Skin of body (tissue), 2 donors: ENCODE data around the gene ADRA1B. TPM values are rescaled to one million over a fixed set of nuclear protein-coding genes. Genes with fewer than 3 reads are reported as not detected.
"Not testable (repeated sequence)": the region's sequence is repeated elsewhere in the genome, so short reads cannot be mapped to it uniquely, and the experiment has no call there.

Source experiments
- DNase-seq: peaks from one replicate; lab custom pipeline; 2025; lab: John Stamatoyannopoulos, UW
- total RNA-seq: library from RNA; depleted of rRNA; stranded (reverse); fragments of >200 nt; gene quantifications from one replicate; pipeline ENCODE4 v1.2.3, GENCODE V29; 2014

ADRA1B gene
- total RNA-seq, 1 donor from 2014 or later: 0.79 TPM

GRCh38 chr5:159965838-159966128 lies 49.5 kb downstream of the ADRA1B start:
- DNase-seq: not testable (repeated sequence)

GRCh38 chr5:159969966-159970365 lies 53.7 kb downstream of the ADRA1B start:
- DNase-seq: no peak

GRCh38 chr5:159971038-159971437 lies 54.8 kb downstream of the ADRA1B start:
- DNase-seq: no peak

GRCh38 chr5:159971514-159971913 lies 55.2 kb downstream of the ADRA1B start:
- DNase-seq: no peak

GRCh38 chr5:159971931-159972461 lies 55.7 kb downstream of the ADRA1B start:
- no peak for DNase-seq

GRCh38 chr5:159972538-159973362 lies 56.5 kb downstream of the ADRA1B start:
- DNase-seq: no peak

GRCh38 chr5:159975462-159976019 lies 59.3 kb downstream of the ADRA1B start:
- no peak for DNase-seq

GRCh38 chr5:159976921-159977320 lies 60.6 kb downstream of the ADRA1B start:
- DNase-seq: no peak

- no peak for DNase-seq
Observed at GRCh38 chr5:159978358-159978757, 62.1 kb downstream of the ADRA1B start.

- DNase-seq: no peak
Observed at GRCh38 chr5:159982421-159983173, 66.3 kb downstream of the ADRA1B start.

GRCh38 chr5:159987031-159987674 lies 70.9 kb downstream of the ADRA1B start:
- DNase-seq: peak; percentile 6

GRCh38 chr5:159990506-159990905 lies 74.2 kb downstream of the ADRA1B start:
- no peak for DNase-seq

- no peak for DNase-seq
Observed at GRCh38 chr5:159992566-159992965, 76.3 kb downstream of the ADRA1B start.

GRCh38 chr5:159993194-159993593 lies 76.9 kb downstream of the ADRA1B start:
- DNase-seq: no peak

- no peak for DNase-seq
Observed at GRCh38 chr5:159995907-159996306, 79.6 kb downstream of the ADRA1B start.

- DNase-seq: no peak
Observed at GRCh38 chr5:160001457-160001856, 85.2 kb downstream of the ADRA1B start.

GRCh38 chr5:160007514-160007913 lies 91.2 kb downstream of the ADRA1B start:
- no peak for DNase-seq

GRCh38 chr5:160008529-160008876 lies 92.2 kb downstream of the ADRA1B start:
- not testable (repeated sequence) for DNase-seq

GRCh38 chr5:160008877-160009590 lies 92.8 kb downstream of the ADRA1B start, which contains the start of gene TTC1:
TTC1 (plus strand) TSS chr5:160009139; CDS start chr5:160010529, 1,390 bp downstream.
- peak; percentile 99 for DNase-seq

GRCh38 chr5:160009591-160009989 lies 93.3 kb downstream of the ADRA1B start:
- DNase-seq: no peak

- no peak for DNase-seq
Observed at GRCh38 chr5:160011471-160011870, 95.2 kb downstream of the ADRA1B start.
